Camera-type eye (tissue), 1 donor: Measurements from ENCODE around the gene TNFRSF18. TPM values are rescaled to one million over a fixed set of nuclear protein-coding genes. Genes with fewer than 3 reads are reported as not detected.

ENCODE experiments used
- total RNA-seq: library from RNA; depleted of rRNA; stranded (reverse); fragments of >200 nt; gene quantifications from one replicate; pipeline ENCODE4 v1.2.3, GENCODE V29; 2014

Gene TNFRSF18
- not detected for total RNA-seq

GRCh38 chr1:1206376-1206965 lies at the start of gene TNFRSF18:
Gene TNFRSF18 (minus strand): TSS chr1:1206592. CDS start chr1:1206571, 21 bp downstream.

GRCh38 chr1:1246577-1247340 lies 40.4 kb upstream of the TNFRSF18 start, which contains the start of gene C1QTNF12:
Gene C1QTNF12 (minus strand): TSS chr1:1246722. CDS start chr1:1246690, 32 bp downstream.

GRCh38 chr1:1232208-1232795 lies 25.9 kb upstream of the TNFRSF18 start, which contains the start of gene B3GALT6:
Gene B3GALT6 (plus strand): TSS chr1:1232237. CDS start chr1:1232279, 42 bp downstream.

GRCh38 chr1:1231400-1232207 lies 25.2 kb upstream of the TNFRSF18 start, which contains the start of gene SDF4:
Gene SDF4 (minus strand): TSS chr1:1232001. CDS start chr1:1228772, 3,229 bp downstream.

GRCh38 chr1:1213345-1214265 lies 7.2 kb upstream of the TNFRSF18 start, which contains the start of gene TNFRSF4:
Gene TNFRSF4 (minus strand): TSS chr1:1214153. CDS start chr1:1214127, 26 bp downstream.

GRCh38 chr1:1173793-1174415 lies 32.5 kb downstream of the TNFRSF18 start, which contains the start of gene TTLL10:
Gene TTLL10 (plus strand): TSS chr1:1173880. CDS start chr1:1179216, 5,336 bp downstream.

Other genes with a start within 250 kb of the TNFRSF18 start
- 52.2 TPM for gene NOC2L, start 247.3 kb downstream of the TNFRSF18 start, total RNA-seq
- 12.9 TPM for gene KLHL17, start 246.0 kb downstream of the TNFRSF18 start, total RNA-seq
- gene PLEKHN1, start 240.1 kb downstream of the TNFRSF18 start, total RNA-seq = 0.88 TPM
- gene PERM1, start 224.5 kb downstream of the TNFRSF18 start, total RNA-seq = 1.3 TPM
- 43.5 TPM for gene HES4, start 206.5 kb downstream of the TNFRSF18 start, total RNA-seq
- gene ISG15, start 193.1 kb downstream of the TNFRSF18 start, total RNA-seq = 9.9 TPM
- 66.7 TPM for gene AGRN, start 186.5 kb downstream of the TNFRSF18 start, total RNA-seq
- gene RNF223, start 132.3 kb downstream of the TNFRSF18 start, total RNA-seq = not detected
- gene C1orf159, start 90.5 kb downstream of the TNFRSF18 start, total RNA-seq = 16.2 TPM
- not detected for gene TTLL10, start 32.7 kb downstream of the TNFRSF18 start, total RNA-seq
- gene TNFRSF4, start 7.6 kb upstream of the TNFRSF18 start, total RNA-seq = 0.22 TPM
- 74.0 TPM for gene SDF4, start 25.4 kb upstream of the TNFRSF18 start, total RNA-seq
- gene B3GALT6, start 25.6 kb upstream of the TNFRSF18 start, total RNA-seq = 18.1 TPM
- gene C1QTNF12, start 40.1 kb upstream of the TNFRSF18 start, total RNA-seq = 2.5 TPM
- 46.0 TPM for gene UBE2J2, start 67.3 kb upstream of the TNFRSF18 start, total RNA-seq
- gene SCNN1D, start 73.8 kb upstream of the TNFRSF18 start, total RNA-seq = 7.1 TPM
- 136 TPM for gene ACAP3, start 101.3 kb upstream of the TNFRSF18 start, total RNA-seq
- 17.1 TPM for gene PUSL1, start 102.0 kb upstream of the TNFRSF18 start, total RNA-seq
- gene INTS11, start 118.1 kb upstream of the TNFRSF18 start, total RNA-seq = 90.8 TPM
- gene CPTP, start 118.2 kb upstream of the TNFRSF18 start, total RNA-seq = 18.3 TPM
- 0.77 TPM for gene TAS1R3, start 124.7 kb upstream of the TNFRSF18 start, total RNA-seq
- gene DVL1, start 142.8 kb upstream of the TNFRSF18 start, total RNA-seq = 57.0 TPM
- 127 TPM for gene MXRA8, start 152.0 kb upstream of the TNFRSF18 start, total RNA-seq
- gene AURKAIP1, start 168.6 kb upstream of the TNFRSF18 start, total RNA-seq = 47.2 TPM
- 314 TPM for gene CCNL2, start 192.7 kb upstream of the TNFRSF18 start, total RNA-seq
- gene MRPL20, start 200.7 kb upstream of the TNFRSF18 start, total RNA-seq = 74.5 TPM
- gene ANKRD65, start 214.7 kb upstream of the TNFRSF18 start, total RNA-seq = 8.1 TPM
- gene VWA1, start 229.1 kb upstream of the TNFRSF18 start, total RNA-seq = 19.8 TPM
- gene ATAD3C, start 243.1 kb upstream of the TNFRSF18 start, total RNA-seq = 0.05 TPM